GM19328 (cell line): ENCODE data around the gene FIBCD1.

Source experiments
- ATAC-seq: cut with Tn5 transposase; IDR thresholded peaks from one replicate; pipeline ENCODE4 v1.9.1; 2021; ENCODE audit warnings: mild to moderate bottlenecking, moderate library complexity; ENCODE audit not compliant: unreplicated experiment

The FIBCD1 gene

GRCh38 chr9:130937146-130938076 is 1.6 kb downstream of the FIBCD1 start:
- ATAC-seq = no peak

GRCh38 chr9:130936285-130937117 is 2.5 kb downstream of the FIBCD1 start:
- no peak for ATAC-seq

DNA sequence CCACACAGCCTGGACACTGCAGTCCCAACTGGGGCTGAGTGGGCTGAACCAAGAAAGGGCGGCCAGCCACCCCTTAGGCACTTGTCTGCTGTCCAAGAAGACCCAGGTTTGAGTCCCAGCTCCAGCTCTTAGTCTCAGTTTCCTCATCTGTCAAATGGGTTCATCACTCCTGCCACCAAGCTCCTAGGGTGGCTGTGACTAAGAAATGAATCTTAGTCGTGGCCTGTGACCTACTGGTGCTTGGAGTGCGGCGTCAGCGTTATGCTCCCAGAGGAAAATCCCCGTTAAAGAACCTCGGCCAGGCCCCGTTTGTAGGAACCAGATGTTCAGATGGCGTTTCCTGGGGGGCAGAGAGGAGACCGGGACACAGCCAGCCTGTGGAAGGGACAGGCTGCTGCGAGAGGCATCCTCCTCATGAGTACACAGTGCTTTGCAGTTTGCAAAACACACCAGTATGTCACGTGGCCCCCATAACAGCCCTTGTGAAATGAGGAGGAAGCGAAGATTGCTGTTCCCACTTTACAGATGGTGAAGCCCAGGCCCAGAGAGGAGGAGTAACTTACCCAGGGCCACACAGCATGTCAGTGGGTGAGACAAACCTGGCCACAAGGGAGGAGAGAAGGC is 3.3 kb downstream of the FIBCD1 start:
- no peak for ATAC-seq

GRCh38 chr9:130934702-130935647 is 4.1 kb downstream of the FIBCD1 start:
- ATAC-seq = no peak

GRCh38 chr9:130934246-130934645 is 4.8 kb downstream of the FIBCD1 start:
- no peak for ATAC-seq

- no peak for ATAC-seq
These were observed 5.7 kb downstream of the FIBCD1 start for GRCh38 chr9:130933114-130934046.

GRCh38 chr9:130932255-130933079 is 6.6 kb downstream of the FIBCD1 start:
- ATAC-seq = no peak

- ATAC-seq = no peak
These were observed 7.4 kb downstream of the FIBCD1 start for GRCh38 chr9:130931508-130932254.

DNA sequence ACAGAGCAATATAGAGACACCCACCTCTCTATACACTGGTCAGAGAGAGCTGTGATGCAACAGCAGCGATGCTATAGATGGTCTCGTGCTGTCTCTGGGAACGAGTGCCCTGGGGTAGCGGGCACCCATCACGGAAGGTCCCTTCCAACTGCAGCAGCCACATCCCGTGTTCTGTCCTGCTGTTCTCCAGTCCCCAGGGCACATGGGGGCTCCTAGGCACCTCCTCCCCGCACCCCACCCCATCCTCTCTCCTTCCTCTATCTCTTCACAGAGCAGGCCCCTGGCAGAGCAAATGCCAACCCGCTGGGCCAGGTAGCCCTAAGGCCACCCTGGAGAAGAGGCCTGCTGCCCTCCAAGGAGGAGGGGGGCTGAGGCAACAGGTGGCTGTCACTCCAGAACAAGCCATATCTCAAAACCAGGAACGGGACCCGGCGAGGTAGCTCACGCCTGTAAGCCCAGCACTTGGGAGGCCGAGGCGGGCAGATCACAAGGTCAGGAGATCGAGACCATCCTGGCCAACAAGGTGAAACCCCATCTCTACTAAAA is 8.2 kb downstream of the FIBCD1 start:
- no peak for ATAC-seq

DNA sequence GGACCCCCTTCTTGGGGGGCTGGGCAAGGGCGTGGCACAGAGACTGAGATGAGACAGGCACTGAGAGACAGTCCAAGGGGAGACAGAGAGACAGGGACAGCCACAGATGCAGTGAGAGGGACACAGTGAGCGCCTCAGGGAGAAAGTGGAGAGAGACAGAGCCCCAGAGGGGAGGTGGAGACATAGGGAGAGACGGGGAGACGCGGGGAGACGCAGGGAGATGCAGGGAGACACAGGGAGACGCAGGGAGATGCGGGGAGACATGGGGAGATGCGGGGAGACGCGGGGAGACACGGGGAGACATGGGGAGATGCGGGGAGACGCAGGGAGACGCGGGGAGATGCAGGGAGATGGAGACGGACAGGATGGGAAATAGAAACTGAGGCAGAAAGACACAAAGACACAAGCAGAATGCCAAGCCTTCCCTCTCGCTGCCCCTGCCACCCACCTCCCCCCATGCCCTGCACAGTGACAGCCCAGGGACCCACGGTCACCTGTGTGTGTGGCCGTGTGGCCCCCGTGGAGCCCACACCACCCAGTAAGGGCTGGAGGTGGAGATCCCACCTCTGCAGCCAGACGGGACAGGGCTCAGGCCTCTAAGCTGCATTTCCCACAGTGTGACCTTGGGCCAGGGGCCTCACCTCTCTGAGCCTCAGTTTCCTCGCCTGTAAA is 8.8 kb downstream of the FIBCD1 start:
- no peak for ATAC-seq

- no peak for ATAC-seq
These were observed 9.4 kb downstream of the FIBCD1 start for GRCh38 chr9:130929571-130930038.

- no peak for ATAC-seq
These were observed 10.8 kb downstream of the FIBCD1 start for GRCh38 chr9:130927995-130928900.

DNA sequence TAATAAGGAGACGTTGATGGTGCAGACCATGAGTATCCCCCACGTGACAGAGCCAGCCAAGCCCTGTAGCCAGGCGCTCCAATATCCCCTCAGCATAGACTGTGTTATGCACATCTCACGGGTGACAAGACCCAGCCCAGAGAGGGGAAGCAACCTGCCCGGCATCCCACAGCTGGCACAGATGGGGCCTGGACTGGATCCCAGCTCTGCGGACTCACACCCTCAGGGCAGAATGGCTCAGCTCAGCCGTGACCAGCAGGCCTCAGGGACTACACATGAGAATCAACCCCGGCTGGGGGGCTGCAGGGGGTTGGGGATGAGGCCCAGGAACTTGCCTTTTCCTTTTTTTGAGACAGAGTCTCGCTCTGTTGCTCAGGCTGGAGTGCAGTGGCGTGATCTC is 11.7 kb downstream of the FIBCD1 start:
- no peak for ATAC-seq

DNA sequence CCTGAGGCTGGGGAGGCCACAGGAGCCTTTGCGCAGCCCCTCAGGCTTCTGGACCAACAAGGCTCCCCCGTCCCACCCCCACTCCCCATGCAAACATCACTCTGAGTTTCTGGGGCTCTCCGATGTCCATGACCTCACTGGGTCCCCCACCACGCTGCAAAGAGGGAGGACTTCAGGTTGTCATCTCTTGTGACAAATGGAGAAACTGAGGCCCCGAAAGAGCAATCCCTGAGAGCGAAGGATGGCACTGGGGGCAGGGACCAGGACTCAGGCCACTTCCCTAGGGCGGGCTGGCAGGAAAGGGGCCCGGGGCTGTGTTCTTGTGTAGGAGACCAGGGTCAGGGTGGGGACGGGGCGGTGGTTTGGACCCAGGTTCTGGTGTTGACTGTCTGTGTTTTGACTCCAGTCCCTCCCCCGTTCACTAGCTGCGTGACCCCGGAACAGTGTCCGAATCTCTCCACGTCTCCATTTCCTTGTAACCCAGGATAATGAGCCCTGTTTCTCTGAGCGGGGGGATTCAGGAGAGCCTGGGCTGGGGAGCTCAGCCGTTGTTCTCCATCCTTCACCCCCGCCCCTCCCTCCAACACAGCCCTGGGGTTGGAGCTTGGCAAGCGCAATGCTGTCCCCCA is 13.9 kb downstream of the FIBCD1 start:
- no peak for ATAC-seq

DNA sequence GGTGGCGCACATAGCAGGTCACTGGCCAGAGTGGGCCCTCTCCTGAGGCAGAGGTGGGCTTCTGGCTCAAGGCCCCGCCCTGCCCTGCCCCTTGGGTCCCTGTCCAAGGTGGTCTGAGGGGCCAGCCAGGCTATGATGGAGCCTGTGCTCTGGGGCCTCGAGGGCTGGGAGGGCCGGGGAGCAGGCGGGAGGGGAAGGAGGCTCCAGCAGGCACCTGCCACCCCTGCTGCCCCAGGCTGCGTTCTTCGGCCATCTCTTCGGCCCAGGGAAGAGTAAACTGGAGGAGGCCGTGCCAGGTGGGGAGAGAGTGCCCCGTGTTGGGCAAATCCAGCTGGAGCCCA is 14.6 kb downstream of the FIBCD1 start:
- no peak for ATAC-seq
